ENCODE data around the gene CACNA1H. TPM values are rescaled to one million over a fixed set of nuclear protein-coding genes. Genes with fewer than 3 reads are reported as not detected.

CACNA1H gene
- total and polyA plus RNA-seq, 2 experiments from 2014 or later = 9.1 TPM

GRCh38 chr16:1126586-1126985 is 26.3 kb upstream of the CACNA1H start:
- 65% methylated on average over 6 of the region's 10 CpGs for WGBS (ENCODE audit: low lambda C conversion rate, missing lambda C conversion rate)
- Histone ChIP-seq H3K9me2 (replicated peaks; ENCODE audit: insufficient read depth) (no peaks in the 10 kb centered on the region), H3K79me2 (no peaks in the 10 kb centered on the region), H3K4me3 (no peak overlapping the region), H3K9me3 (ENCODE audit: low read depth) (no peaks in the 10 kb centered on the region), H3K27me3 (no peaks in the 10 kb centered on the region), H3K4me1 (ENCODE audit: insufficient read depth) (no peaks in the 10 kb centered on the region), H4K20me1 (ENCODE audit: insufficient read depth, poor library complexity, severe bottlenecking) (no peaks in the 10 kb centered on the region), H3K27ac (no peak overlapping the region), H3K36me3 (replicated peaks; ENCODE audit: insufficient read depth, low read depth) (no peaks in the 10 kb centered on the region), H2AFZ (no peak overlapping the region), H3K4me2 (no peak overlapping the region)
- no peak for TF ChIP-seq CTCF (IDR thresholded peaks at IDR 0.05; ENCODE audit: poor library complexity)
- TF ChIP-seq EZH2 (IDR thresholded peaks at IDR 0.05; ENCODE audit: borderline replicate concordance) = no peak
- TF ChIP-seq EZH2phosphoT487 (IDR thresholded peaks at IDR 0.05; ENCODE audit: low read depth, severe bottlenecking, unreplicated experiment) = no peak
- no peak for DNase-seq (ENCODE audit: low spot score)

GRCh38 chr16:1127101-1127500 is 25.8 kb upstream of the CACNA1H start:
- Histone ChIP-seq H3K36me3 (replicated peaks; ENCODE audit: insufficient read depth, low read depth) (no peaks in the 10 kb centered on the region), H2AFZ (no peak overlapping the region), H3K27ac (no peak overlapping the region), H3K27me3 (no peaks in the 10 kb centered on the region), H3K4me3 (no peak overlapping the region), H3K79me2 (no peaks in the 10 kb centered on the region), H3K4me1 (ENCODE audit: insufficient read depth) (no peaks in the 10 kb centered on the region), H3K9me3 (ENCODE audit: low read depth) (no peaks in the 10 kb centered on the region), H3K4me2 (no peak overlapping the region), H4K20me1 (ENCODE audit: insufficient read depth, poor library complexity, severe bottlenecking) (no peaks in the 10 kb centered on the region), H3K9me2 (replicated peaks; ENCODE audit: insufficient read depth) (no peaks in the 10 kb centered on the region)
- TF ChIP-seq EZH2 (IDR thresholded peaks at IDR 0.05; ENCODE audit: borderline replicate concordance) (no peak), CTCF (IDR thresholded peaks at IDR 0.05; ENCODE audit: poor library complexity) (no peak), EZH2phosphoT487 (IDR thresholded peaks at IDR 0.05; ENCODE audit: low read depth, severe bottlenecking, unreplicated experiment) (no peak)
- 77% methylated on average over 15 of the region's 16 CpGs for WGBS (ENCODE audit: low lambda C conversion rate, missing lambda C conversion rate)
- no peak for DNase-seq (ENCODE audit: low spot score)

- H3K4me3 ChIP-seq = no peak overlapping the region
- 92% methylated on average over 24 of the region's 31 CpGs for WGBS (ENCODE audit: low lambda C conversion rate, missing lambda C conversion rate)
- no peak overlapping the region for H3K27ac ChIP-seq
- no peak overlapping the region for H2AFZ ChIP-seq
- H3K4me1 ChIP-seq (ENCODE audit: insufficient read depth) = no peaks in the 10 kb centered on the region
- no peak overlapping the region for H3K4me2 ChIP-seq
- DNase-seq (ENCODE audit: low spot score) = no peak
- TF ChIP-seq EZH2 (IDR thresholded peaks at IDR 0.05; ENCODE audit: borderline replicate concordance) (no peak), CTCF (IDR thresholded peaks at IDR 0.05; ENCODE audit: poor library complexity) (no peak), EZH2phosphoT487 (IDR thresholded peaks at IDR 0.05; ENCODE audit: low read depth, severe bottlenecking, unreplicated experiment) (no peak)
- no peaks in the 10 kb centered on the region for H3K27me3 ChIP-seq
- H3K79me2 ChIP-seq = no peaks in the 10 kb centered on the region
- H3K36me3 ChIP-seq (replicated peaks; ENCODE audit: insufficient read depth, low read depth) = no peaks in the 10 kb centered on the region
- no peaks in the 10 kb centered on the region for H4K20me1 ChIP-seq (ENCODE audit: insufficient read depth, poor library complexity, severe bottlenecking)
- H3K9me3 ChIP-seq (ENCODE audit: low read depth) = no peaks in the 10 kb centered on the region
- no peaks in the 10 kb centered on the region for H3K9me2 ChIP-seq (replicated peaks; ENCODE audit: insufficient read depth)
Observed at GRCh38 chr16:1127971-1128715, 24.8 kb upstream of the CACNA1H start.
